HepG2 (cell line): ENCODE results near the gene IQCH. TPM values are rescaled to one million over a fixed set of nuclear protein-coding genes. Genes with fewer than 3 reads are reported as not detected.

Source experiments
- ELF1 ChIP-seq: sonication (generic); formaldehyde crosslinking; IDR thresholded peaks from 2 replicates; pipeline ENCODE4 v1.4.0; 2020; ENCODE audit warnings: missing genetic modification reagents
- GLI4 ChIP-seq: sonication (generic); formaldehyde crosslinking; IDR thresholded peaks from 2 replicates; pipeline ENCODE4 v1.5.1; 2020; ENCODE audit warnings: missing genetic modification reagents, mild to moderate bottlenecking, moderate library complexity, borderline replicate concordance
- HOXA3 ChIP-seq: sonication (generic); formaldehyde crosslinking; IDR thresholded peaks from 2 replicates; pipeline ENCODE4 v1.5.0; 2020; ENCODE audit warnings: missing genetic modification reagents
- JARID2 ChIP-seq: sonication (generic); formaldehyde crosslinking; IDR thresholded peaks from 2 replicates; pipeline ENCODE4 v1.8.1; 2023; ENCODE audit warnings: missing genetic modification reagents, inconsistent platforms; ENCODE audit not compliant: insufficient replicate concordance
- JDP2 ChIP-seq: sonication (generic); formaldehyde crosslinking; IDR thresholded peaks from 2 replicates; pipeline ENCODE4 v1.8.1; 2022; ENCODE audit warnings: missing genetic modification reagents, borderline replicate concordance
- PAX8 ChIP-seq: sonication (generic); formaldehyde crosslinking; IDR thresholded peaks from 2 replicates; pipeline ENCODE4 v1.8.0; 2022; ENCODE audit warnings: mild to moderate bottlenecking, missing genetic modification reagents, borderline replicate concordance
- RFX1 ChIP-seq: fragments of 450-650 bp; IDR thresholded peaks from 2 replicates; pipeline ENCODE4 v1.6.1; 2017
- ZNF224 ChIP-seq: sonication (generic); formaldehyde crosslinking; IDR thresholded peaks from 2 replicates; pipeline ENCODE4 v1.5.0; 2020; ENCODE audit warnings: mild to moderate bottlenecking, missing genetic modification reagents
- ZNF382 ChIP-seq: sonication (generic); formaldehyde crosslinking; IDR thresholded peaks from 2 replicates; pipeline ENCODE4 v1.5.0; 2020; ENCODE audit warnings: missing genetic modification reagents, mild to moderate bottlenecking, borderline replicate concordance
- ZNF496 ChIP-seq: sonication (generic); formaldehyde crosslinking; IDR thresholded peaks from 2 replicates; pipeline ENCODE4 v1.8.1; 2023; ENCODE audit warnings: mild to moderate bottlenecking, moderate library complexity, missing genetic modification reagents; ENCODE audit not compliant: insufficient replicate concordance
- ZNF670 ChIP-seq: sonication (generic); formaldehyde crosslinking; IDR thresholded peaks from 2 replicates; pipeline ENCODE4 v1.8.0; 2022; ENCODE audit warnings: mild to moderate bottlenecking, missing genetic modification reagents, borderline replicate concordance
- ZNF746 ChIP-seq: sonication (generic); formaldehyde crosslinking; IDR thresholded peaks from 2 replicates; pipeline ENCODE4 v1.8.0; 2022; ENCODE audit warnings: mild to moderate bottlenecking, missing genetic modification reagents
- ZNF772 ChIP-seq: sonication (generic); formaldehyde crosslinking; IDR thresholded peaks from 2 replicates; pipeline ENCODE4 v1.5.0; 2020; ENCODE audit warnings: mild to moderate bottlenecking, missing genetic modification reagents
- ZNF879 ChIP-seq: sonication (generic); formaldehyde crosslinking; IDR thresholded peaks from 2 replicates; pipeline ENCODE4 v1.8.1; 2023; ENCODE audit warnings: missing genetic modification reagents
- ZSCAN9 ChIP-seq: IDR thresholded peaks from 2 replicates; pipeline ENCODE4 v1.6.1; 2016; ENCODE audit warnings: borderline replicate concordance
- polyA plus RNA-seq, 8 experiments: library from polyadenylated mRNA; depleted of rRNA in 3 of 8; stranded (reverse) in 7 of 8; unstranded in 1 of 8; fragments of >200 nt; fragmentation: Illumina TruSeq in 4 of 8; extraction: Trizol in 4 of 8; gene quantifications; 2 replicates each; pipeline versions ENCODE4 v1.2.1 to v1.2.3, GENCODE V29; 2011 to 2016; ENCODE audit warnings: low read depth in 4 of 8, missing spikeins in 1 of 8, mixed read lengths in 1 of 8; ENCODE audit not compliant: insufficient read depth in 1 of 8
- total RNA-seq, 5 experiments: library from RNA; depleted of rRNA; stranded (reverse); fragments of >200 nt; fragmentation: Illumina TruSeq; extraction: Trizol; gene quantifications; 2 replicates each; pipeline ENCODE4 v1.2.3, GENCODE V29; 2016; ENCODE audit warnings: low read depth in 1 of 5
- TF ChIP-seq, protein P1 (sequence below): sonication (generic); formaldehyde crosslinking; IDR thresholded peaks from 2 replicates; pipeline ENCODE4 v1.4.0; 2020; ENCODE audit warnings: mild to moderate bottlenecking, missing genetic modification reagents, borderline replicate concordance
- TF ChIP-seq, protein P2 (sequence below): IDR thresholded peaks from 2 replicates; pipeline ENCODE4 v1.6.1; 2018; ENCODE audit warnings: missing genetic modification reagents
- TF ChIP-seq, protein P3 (sequence below): sonication (generic); formaldehyde crosslinking; IDR thresholded peaks from 2 replicates; pipeline ENCODE4 v1.8.0; 2022; ENCODE audit warnings: mild to moderate bottlenecking, missing genetic modification reagents, moderate library complexity
- TF ChIP-seq, protein P4 (sequence below): sonication (generic); formaldehyde crosslinking; IDR thresholded peaks from 2 replicates; pipeline ENCODE4 v1.4.0; 2020; ENCODE audit warnings: missing genetic modification reagents

The IQCH gene
- total and polyA plus RNA-seq, 2 of the 13 experiments (the other 11 are each of a cell fraction or from before 2014, with no cell fraction given) = 0.16 to 0.55 TPM

DNA sequence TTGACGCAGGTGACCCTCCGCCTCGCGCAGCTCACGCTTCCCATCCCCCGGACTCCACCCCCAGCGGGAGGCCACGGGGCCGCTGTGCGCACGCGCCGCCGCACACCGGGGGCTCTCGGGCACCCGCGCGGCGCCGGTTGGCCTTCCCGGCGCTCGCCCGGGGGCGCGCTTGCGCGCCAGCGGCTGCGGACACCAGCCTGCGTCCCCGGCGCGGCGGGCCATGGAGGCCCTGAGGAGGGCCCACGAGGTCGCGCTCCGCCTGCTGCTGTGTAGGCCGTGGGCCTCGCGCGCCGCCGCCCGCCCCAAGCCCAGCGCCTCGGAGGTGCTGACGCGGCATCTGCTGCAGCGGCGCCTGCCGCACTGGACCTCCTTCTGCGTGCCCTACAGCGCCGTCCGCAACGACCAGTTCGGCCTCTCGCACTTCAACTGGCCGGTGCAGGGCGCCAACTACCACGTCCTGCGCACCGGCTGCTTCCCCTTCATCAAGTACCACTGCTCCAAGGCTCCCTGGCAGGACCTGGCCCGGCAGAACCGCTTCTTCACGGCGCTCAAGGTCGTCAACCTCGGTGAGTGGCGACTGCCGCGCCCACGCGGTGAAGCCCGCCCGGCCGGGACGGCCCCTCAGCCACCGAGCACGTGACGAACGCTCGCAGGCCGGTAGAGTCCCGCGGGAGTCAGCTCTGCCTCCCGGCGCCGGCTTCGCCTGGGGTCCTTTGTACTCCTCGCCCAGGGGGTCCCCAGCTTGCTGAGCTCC is 266.6 kb downstream of the IQCH start, which contains the start of gene C15orf61 (continued):
- TF ChIP-seq, protein P1, sequence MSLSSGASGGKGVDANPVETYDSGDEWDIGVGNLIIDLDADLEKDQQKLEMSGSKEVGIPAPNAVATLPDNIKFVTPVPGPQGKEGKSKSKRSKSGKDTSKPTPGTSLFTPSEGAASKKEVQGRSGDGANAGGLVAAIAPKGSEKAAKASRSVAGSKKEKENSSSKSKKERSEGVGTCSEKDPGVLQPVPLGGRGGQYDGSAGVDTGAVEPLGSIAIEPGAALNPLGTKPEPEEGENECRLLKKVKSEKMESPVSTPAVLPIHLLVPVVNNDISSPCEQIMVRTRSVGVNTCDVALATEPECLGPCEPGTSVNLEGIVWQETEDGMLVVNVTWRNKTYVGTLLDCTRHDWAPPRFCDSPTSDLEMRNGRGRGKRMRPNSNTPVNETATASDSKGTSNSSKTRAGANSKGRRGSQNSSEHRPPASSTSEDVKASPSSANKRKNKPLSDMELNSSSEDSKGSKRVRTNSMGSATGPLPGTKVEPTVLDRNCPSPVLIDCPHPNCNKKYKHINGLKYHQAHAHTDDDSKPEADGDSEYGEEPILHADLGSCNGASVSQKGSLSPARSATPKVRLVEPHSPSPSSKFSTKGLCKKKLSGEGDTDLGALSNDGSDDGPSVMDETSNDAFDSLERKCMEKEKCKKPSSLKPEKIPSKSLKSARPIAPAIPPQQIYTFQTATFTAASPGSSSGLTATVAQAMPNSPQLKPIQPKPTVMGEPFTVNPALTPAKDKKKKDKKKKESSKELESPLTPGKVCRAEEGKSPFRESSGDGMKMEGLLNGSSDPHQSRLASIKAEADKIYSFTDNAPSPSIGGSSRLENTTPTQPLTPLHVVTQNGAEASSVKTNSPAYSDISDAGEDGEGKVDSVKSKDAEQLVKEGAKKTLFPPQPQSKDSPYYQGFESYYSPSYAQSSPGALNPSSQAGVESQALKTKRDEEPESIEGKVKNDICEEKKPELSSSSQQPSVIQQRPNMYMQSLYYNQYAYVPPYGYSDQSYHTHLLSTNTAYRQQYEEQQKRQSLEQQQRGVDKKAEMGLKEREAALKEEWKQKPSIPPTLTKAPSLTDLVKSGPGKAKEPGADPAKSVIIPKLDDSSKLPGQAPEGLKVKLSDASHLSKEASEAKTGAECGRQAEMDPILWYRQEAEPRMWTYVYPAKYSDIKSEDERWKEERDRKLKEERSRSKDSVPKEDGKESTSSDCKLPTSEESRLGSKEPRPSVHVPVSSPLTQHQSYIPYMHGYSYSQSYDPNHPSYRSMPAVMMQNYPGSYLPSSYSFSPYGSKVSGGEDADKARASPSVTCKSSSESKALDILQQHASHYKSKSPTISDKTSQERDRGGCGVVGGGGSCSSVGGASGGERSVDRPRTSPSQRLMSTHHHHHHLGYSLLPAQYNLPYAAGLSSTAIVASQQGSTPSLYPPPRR (CRISPR knock-in tag) = no peak; the same call in 1 of the 2 replicates
- TF ChIP-seq ELF1 (no peak), ZNF670 (no peak), ZNF224 (CRISPR knock-in tag) (0 out of 2 replicates have a peak, but pooled peaks have one; percentile 44), ZNF879 (CRISPR knock-in tag) (peak; percentile 96), PAX8 (CRISPR knock-in tag) (peak; percentile 95), ZNF746 (peak; percentile 37; the same call in 1 of the 2 replicates), ZNF382 (CRISPR knock-in tag) (no peak), RFX1 (no peak), GLI4 (CRISPR knock-in tag) (peak; percentile 92), HOXA3 (CRISPR knock-in tag) (peak; percentile 78), JARID2 (CRISPR knock-in tag) (no peak), JDP2 (peak; percentile 48; the same call in 1 of the 2 replicates), ZNF772 (peak; percentile 63; the same call in 1 of the 2 replicates), ZSCAN9 (no peak; the same call in 1 of the 2 replicates), ZNF496 (CRISPR knock-in tag) (no peak)
- TF ChIP-seq, protein P2, sequence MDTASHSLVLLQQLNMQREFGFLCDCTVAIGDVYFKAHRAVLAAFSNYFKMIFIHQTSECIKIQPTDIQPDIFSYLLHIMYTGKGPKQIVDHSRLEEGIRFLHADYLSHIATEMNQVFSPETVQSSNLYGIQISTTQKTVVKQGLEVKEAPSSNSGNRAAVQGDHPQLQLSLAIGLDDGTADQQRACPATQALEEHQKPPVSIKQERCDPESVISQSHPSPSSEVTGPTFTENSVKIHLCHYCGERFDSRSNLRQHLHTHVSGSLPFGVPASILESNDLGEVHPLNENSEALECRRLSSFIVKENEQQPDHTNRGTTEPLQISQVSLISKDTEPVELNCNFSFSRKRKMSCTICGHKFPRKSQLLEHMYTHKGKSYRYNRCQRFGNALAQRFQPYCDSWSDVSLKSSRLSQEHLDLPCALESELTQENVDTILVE (CRISPR knock-in tag) = peak; percentile 82
- TF ChIP-seq, protein P3, sequence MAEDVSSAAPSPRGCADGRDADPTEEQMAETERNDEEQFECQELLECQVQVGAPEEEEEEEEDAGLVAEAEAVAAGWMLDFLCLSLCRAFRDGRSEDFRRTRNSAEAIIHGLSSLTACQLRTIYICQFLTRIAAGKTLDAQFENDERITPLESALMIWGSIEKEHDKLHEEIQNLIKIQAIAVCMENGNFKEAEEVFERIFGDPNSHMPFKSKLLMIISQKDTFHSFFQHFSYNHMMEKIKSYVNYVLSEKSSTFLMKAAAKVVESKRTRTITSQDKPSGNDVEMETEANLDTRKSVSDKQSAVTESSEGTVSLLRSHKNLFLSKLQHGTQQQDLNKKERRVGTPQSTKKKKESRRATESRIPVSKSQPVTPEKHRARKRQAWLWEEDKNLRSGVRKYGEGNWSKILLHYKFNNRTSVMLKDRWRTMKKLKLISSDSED = no peak
- TF ChIP-seq, protein P4, sequence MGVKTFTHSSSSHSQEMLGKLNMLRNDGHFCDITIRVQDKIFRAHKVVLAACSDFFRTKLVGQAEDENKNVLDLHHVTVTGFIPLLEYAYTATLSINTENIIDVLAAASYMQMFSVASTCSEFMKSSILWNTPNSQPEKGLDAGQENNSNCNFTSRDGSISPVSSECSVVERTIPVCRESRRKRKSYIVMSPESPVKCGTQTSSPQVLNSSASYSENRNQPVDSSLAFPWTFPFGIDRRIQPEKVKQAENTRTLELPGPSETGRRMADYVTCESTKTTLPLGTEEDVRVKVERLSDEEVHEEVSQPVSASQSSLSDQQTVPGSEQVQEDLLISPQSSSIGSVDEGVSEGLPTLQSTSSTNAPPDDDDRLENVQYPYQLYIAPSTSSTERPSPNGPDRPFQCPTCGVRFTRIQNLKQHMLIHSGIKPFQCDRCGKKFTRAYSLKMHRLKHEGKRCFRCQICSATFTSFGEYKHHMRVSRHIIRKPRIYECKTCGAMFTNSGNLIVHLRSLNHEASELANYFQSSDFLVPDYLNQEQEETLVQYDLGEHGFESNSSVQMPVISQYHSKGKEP (CRISPR knock-in tag) = no peak; the same call in 1 of the 2 replicates
